Keratinocyte (primary cell): ENCODE measurements around the gene OR10AG1. TPM values are rescaled to one million over a fixed set of nuclear protein-coding genes. Genes with fewer than 3 reads are reported as not detected.

Experiments used
- DNase-seq: peaks from one replicate; pipeline ENCODE4 v3.0.0-alpha.2; 2011; ENCODE audit warnings: low read depth, missing footprints, low spot score
- FAIRE-seq: peaks from 2 replicates; lab custom pipeline; 2011; peaks lifted over from hg19 to GRCh38; lab: Jason Lieb, UNC
- H2AFZ ChIP-seq: 2 replicates; pipeline ENCODE4 v1.6.0; 2012; ENCODE audit warnings: low read length, control low read depth, inconsistent platforms; ENCODE audit not compliant: control insufficient read depth
- H3K27ac ChIP-seq: 2 replicates; pipeline ENCODE4 v1.5.1; 2011; ENCODE audit warnings: low read length; ENCODE audit not compliant: control insufficient read depth, insufficient read depth
- H3K27me3 ChIP-seq: 3 replicates; pipeline ENCODE4 v1.6.0; 2011; ENCODE audit warnings: low read length; ENCODE audit not compliant: control insufficient read depth, insufficient read depth; ENCODE audit errors: extremely low read depth
- H3K36me3 ChIP-seq, 2 experiments: 2 replicates in 1 of 2; 3 replicates in 1 of 2; pipeline ENCODE4 v1.5.1; 2011; ENCODE audit warnings: low read length in 2 of 2, mild to moderate bottlenecking in 1 of 2; ENCODE audit not compliant: control insufficient read depth in 2 of 2, insufficient read depth in 2 of 2; ENCODE audit errors: extremely low read depth in 1 of 2
- H3K4me1 ChIP-seq: 3 replicates; pipeline ENCODE4 v1.5.1; 2011; ENCODE audit warnings: low read length; ENCODE audit not compliant: control insufficient read depth, insufficient read depth; ENCODE audit errors: extremely low read depth
- H3K4me2 ChIP-seq: 3 replicates; pipeline ENCODE4 v1.6.0; 2011; ENCODE audit warnings: low read depth, low read length; ENCODE audit not compliant: control insufficient read depth, insufficient read depth; ENCODE audit errors: extremely low read depth
- H3K4me3 ChIP-seq, 3 experiments: fragments of 200-600 bp in 1 of 3; sonication (generic) in 1 of 3; 2 replicates in 2 of 3; 3 replicates in 1 of 3; pipeline ENCODE4 v1.5.1; 2011 to 2016; ENCODE audit warnings: low read length in 3 of 3, mild to moderate bottlenecking in 3 of 3, control low read depth in 2 of 3, inconsistent platforms in 1 of 3, low read depth in 1 of 3, mixed read lengths in 1 of 3, mixed run types in 1 of 3, moderate library complexity in 1 of 3; ENCODE audit not compliant: control insufficient read depth in 2 of 3, insufficient read depth in 2 of 3; ENCODE audit errors: extremely low read depth in 1 of 3
- H3K79me2 ChIP-seq: 2 replicates; pipeline ENCODE4 v1.6.0; 2012; ENCODE audit warnings: low read length; ENCODE audit not compliant: control insufficient read depth, insufficient read depth
- H3K9ac ChIP-seq: 3 replicates; pipeline ENCODE4 v1.6.0; 2011; ENCODE audit warnings: low read length; ENCODE audit not compliant: control insufficient read depth, insufficient read depth; ENCODE audit errors: extremely low read depth
- H3K9me1 ChIP-seq: 3 replicates; pipeline ENCODE4 v1.6.0; 2011; ENCODE audit warnings: low read length; ENCODE audit not compliant: control insufficient read depth, insufficient read depth; ENCODE audit errors: extremely low read depth
- H3K9me3 ChIP-seq: 2 replicates; pipeline ENCODE4 v1.5.1; 2012; ENCODE audit warnings: low read depth, low read length; ENCODE audit not compliant: control insufficient read depth
- H4K20me1 ChIP-seq: 3 replicates; pipeline ENCODE4 v1.6.0; 2011; ENCODE audit warnings: low read length; ENCODE audit not compliant: control insufficient read depth, insufficient read depth; ENCODE audit errors: extremely low read depth
- CTCF ChIP-seq, 3 experiments: IDR thresholded peaks in 1 of 3; conservative IDR thresholded peaks in 1 of 3; optimal IDR thresholded peaks in 1 of 3; 2 replicates in 2 of 3; 3 replicates in 1 of 3; pipeline versions ENCODE3 to v1.5.1; 2011; ENCODE audit warnings: low read length in 3 of 3, mild to moderate bottlenecking in 3 of 3, moderate library complexity in 2 of 3, control low read depth in 1 of 3, inconsistent platforms in 1 of 3; ENCODE audit not compliant: insufficient read depth in 2 of 3; ENCODE audit errors: extremely low read depth in 1 of 3
- EZH2 ChIP-seq: IDR thresholded peaks from one replicate; pipeline ENCODE4 v1.6.1; 2012; ENCODE audit warnings: inconsistent platforms, mild to moderate bottlenecking, low read length, moderate library complexity
- dilution Hi-C: fragments of 300-500 bp; cut with MboI; formaldehyde crosslinking; loops from one replicate; pipeline ENCODE4 v1.7.0; 2020; ENCODE audit warnings: low sequenced_read_pairs; ENCODE audit not compliant: extremely low pct_ligation_motif_present
- polyA plus RNA-seq, 5 experiments: library from polyadenylated mRNA; depleted of rRNA in 3 of 5; stranded (reverse) in 3 of 5; stranded (forward) in 1 of 5; unstranded in 1 of 5; fragments of >200 nt; gene quantifications; 1 replicate in 1 of 5; 2 replicates in 3 of 5; 3 replicates in 1 of 5; pipeline versions ENCODE4 v1.2.1 to v1.2.3, GENCODE V29; 2011 to 2012; ENCODE audit warnings: missing spikeins in 2 of 5, low read depth in 1 of 5, low replicate concordance in 1 of 5

The OR10AG1 gene
- polyA plus RNA-seq, 1 donor (not counting 4 experiments of a cell fraction or from before 2014, with no cell fraction given), result not detected

- Histone ChIP-seq H2AFZ (no peak within 1 kb of the TSS), H3K9me1 (no peaks in the 10 kb centered on the region), H3K4me1 (no peaks in the 10 kb centered on the region), H3K27ac (no peak within 1 kb of the TSS), H3K4me2 (no peak within 1 kb of the TSS), H3K9ac (no peak within 1 kb of the TSS), H4K20me1 (no peaks in the 10 kb centered on the region), H3K36me3 (no peaks in the 10 kb centered on the region), H3K4me3 (no peak within 1 kb of the TSS), H3K27me3 (no peaks in the 10 kb centered on the region), H3K79me2 (no peaks in the 10 kb centered on the region), H3K9me3 (no peaks in the 10 kb centered on the region)
- no peak for TF ChIP-seq EZH2
- TF ChIP-seq CTCF (optimal IDR thresholded peaks at IDR 0.05 in 1 of 3, IDR thresholded peaks at IDR 0.05 in 1 of 3, conservative IDR thresholded peaks at IDR 0.05 in 1 of 3; ENCODE audit: extremely low read depth in 1 of 3, insufficient read depth in 2 of 3, low read length in 3 of 3), result no peak
- DNase-seq, result no peak
- FAIRE-seq, result no peak
- dilution Hi-C loops, result no loop called here
Observed at GRCh38 chr11:55936300-55936699, 33.4 kb downstream of the OR10AG1 start, which contains the start of gene OR5I1. TSS of gene OR5I1 (minus strand) at chr11:55936400. CDS start at chr11:55936400, 0 bp downstream.

- Histone ChIP-seq H3K27me3 (no peaks in the 10 kb centered on the region), H3K79me2 (no peaks in the 10 kb centered on the region), H4K20me1 (no peaks in the 10 kb centered on the region), H3K4me1 (no peaks in the 10 kb centered on the region), H3K9ac (no peak overlapping the region), H3K36me3 (no peaks in the 10 kb centered on the region), H2AFZ (no peak overlapping the region), H3K4me2 (no peak overlapping the region), H3K9me3 (no peaks in the 10 kb centered on the region), H3K4me3 (no peak overlapping the region), H3K27ac (no peak overlapping the region), H3K9me1 (no peaks in the 10 kb centered on the region)
- FAIRE-seq, result no peak
- TF ChIP-seq EZH2 (no peak), CTCF (optimal IDR thresholded peaks at IDR 0.05 in 1 of 3, IDR thresholded peaks at IDR 0.05 in 1 of 3, conservative IDR thresholded peaks at IDR 0.05 in 1 of 3; ENCODE audit: extremely low read depth in 1 of 3, insufficient read depth in 2 of 3, low read length in 3 of 3) (no peak)
- DNase-seq, result no peak
- dilution Hi-C loops, result no loop called here
Observed at GRCh38 chr11:55920537-55920936, 49.2 kb downstream of the OR10AG1 start.

Other genes starting within 250 kb of the OR10AG1 start
- not detected in 3 replicates for gene OR5D13, start 196.5 kb downstream of the OR10AG1 start, polyA plus RNA-seq
- not detected in 3 replicates for gene OR5D14, start 174.4 kb downstream of the OR10AG1 start, polyA plus RNA-seq
- gene OR5L1, start 158.6 kb downstream of the OR10AG1 start, polyA plus RNA-seq, result not detected in 3 replicates
- gene OR5D18, start 150.3 kb downstream of the OR10AG1 start, polyA plus RNA-seq, result not detected in 3 replicates
- gene OR5L2, start 142.7 kb downstream of the OR10AG1 start, polyA plus RNA-seq, result not detected in 3 replicates
- gene OR5D16, start 131.2 kb downstream of the OR10AG1 start, polyA plus RNA-seq, result not detected in 3 replicates
- not detected in 3 replicates for gene TRIM51, start 86.6 kb downstream of the OR10AG1 start, polyA plus RNA-seq
- gene OR5W2, start 55.4 kb downstream of the OR10AG1 start, polyA plus RNA-seq, result not detected in 3 replicates
- gene OR5I1, start 33.5 kb downstream of the OR10AG1 start, polyA plus RNA-seq, result not detected in 3 replicates
- not detected in 3 replicates for gene OR5F1, start 24.7 kb upstream of the OR10AG1 start, polyA plus RNA-seq
- gene OR5AS1, start 57.7 kb upstream of the OR10AG1 start, polyA plus RNA-seq, result not detected in 3 replicates
- gene OR8I2, start 123.4 kb upstream of the OR10AG1 start, polyA plus RNA-seq, result not detected in 3 replicates
- not detected in 3 replicates for gene OR8H2, start 133.7 kb upstream of the OR10AG1 start, polyA plus RNA-seq
- gene OR8H3, start 152.4 kb upstream of the OR10AG1 start, polyA plus RNA-seq, result not detected in 3 replicates
- gene OR8J3, start 170.3 kb upstream of the OR10AG1 start, polyA plus RNA-seq, result not detected in 3 replicates
- not detected in 3 replicates for gene OR8K5, start 190.4 kb upstream of the OR10AG1 start, polyA plus RNA-seq
- gene OR5J2, start 206.7 kb upstream of the OR10AG1 start, polyA plus RNA-seq, result not detected in 3 replicates